ENCODE data around the gene ZNF561. TPM values are rescaled to one million over a fixed set of nuclear protein-coding genes. Genes with fewer than 3 reads are reported as not detected.
A peak's percentile ranks its signal among the peaks of the same experiment; 100 is the strongest.

The ZNF561 gene
- total RNA-seq, 1 experiment from 2014 or later = 27.4 TPM

DNA sequence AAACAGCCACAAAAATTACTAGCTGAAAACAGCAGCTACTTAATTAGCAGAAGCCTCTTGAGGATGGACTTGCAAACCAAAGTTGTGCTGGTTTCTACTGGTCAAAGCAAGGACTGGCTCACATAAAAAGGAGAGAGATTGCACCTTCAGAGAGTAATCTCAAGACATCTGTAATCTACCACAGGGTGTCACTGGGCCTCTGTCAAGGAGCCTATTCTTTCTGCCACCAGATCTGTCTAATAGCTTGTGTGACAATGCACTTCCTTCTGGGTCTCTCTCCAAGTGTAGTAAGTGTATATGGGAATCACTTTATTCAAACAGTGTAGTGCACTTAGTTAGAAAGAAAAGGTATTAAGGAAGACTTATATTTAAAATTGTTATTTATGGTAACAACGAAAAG, 24.4 kb upstream of the ZNF561 start:
- no peaks in the 10 kb centered on the region for H3K9me3 ChIP-seq
- H3K27me3 ChIP-seq (replicated peaks; ENCODE audit: control insufficient read depth, insufficient read depth, low read length) = no peaks in the 10 kb centered on the region
- H3K36me3 ChIP-seq (ENCODE audit: control insufficient read depth, insufficient read depth, low read length) = no peaks in the 10 kb centered on the region
- intact Hi-C loops (cut with micrococcal nuclease; ENCODE audit: unreplicated experiment) = loop anchor here (1.0 kb wide), 1 partner anchor 151 kb away; no protein-coding TSS in a partner anchor
- peaks cover 22% of the 10 kb centered on the region for H3K9me3 Mint-ChIP-seq (ENCODE audit: unreplicated experiment)
- BruUV-seq (replicated peaks) = no TSS peak
- TF ChIP-seq, protein P1, sequence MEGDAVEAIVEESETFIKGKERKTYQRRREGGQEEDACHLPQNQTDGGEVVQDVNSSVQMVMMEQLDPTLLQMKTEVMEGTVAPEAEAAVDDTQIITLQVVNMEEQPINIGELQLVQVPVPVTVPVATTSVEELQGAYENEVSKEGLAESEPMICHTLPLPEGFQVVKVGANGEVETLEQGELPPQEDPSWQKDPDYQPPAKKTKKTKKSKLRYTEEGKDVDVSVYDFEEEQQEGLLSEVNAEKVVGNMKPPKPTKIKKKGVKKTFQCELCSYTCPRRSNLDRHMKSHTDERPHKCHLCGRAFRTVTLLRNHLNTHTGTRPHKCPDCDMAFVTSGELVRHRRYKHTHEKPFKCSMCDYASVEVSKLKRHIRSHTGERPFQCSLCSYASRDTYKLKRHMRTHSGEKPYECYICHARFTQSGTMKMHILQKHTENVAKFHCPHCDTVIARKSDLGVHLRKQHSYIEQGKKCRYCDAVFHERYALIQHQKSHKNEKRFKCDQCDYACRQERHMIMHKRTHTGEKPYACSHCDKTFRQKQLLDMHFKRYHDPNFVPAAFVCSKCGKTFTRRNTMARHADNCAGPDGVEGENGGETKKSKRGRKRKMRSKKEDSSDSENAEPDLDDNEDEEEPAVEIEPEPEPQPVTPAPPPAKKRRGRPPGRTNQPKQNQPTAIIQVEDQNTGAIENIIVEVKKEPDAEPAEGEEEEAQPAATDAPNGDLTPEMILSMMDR (IDR thresholded peaks at IDR 0.05; ENCODE audit: insufficient read depth in 1 of 2, low read depth in 1 of 2, low read length in 1 of 2, severe bottlenecking in 1 of 2, unreplicated experiment in 1 of 2) = no peak
- ChIA-PET POLR2A (no interaction called here), CTCF (interaction anchor here (0.7 kb wide), 1 partner anchor 150 kb away, joined by 3 read pairs; no protein-coding TSS in a partner anchor)
- no peaks in the 10 kb centered on the region for H3K4me1 ChIP-seq
- no peak overlapping the region for H3K4me3 ChIP-seq (ENCODE audit: low read depth, low read length)
- peaks cover 46% of the 10 kb centered on the region for H3K36me3 Mint-ChIP-seq (ENCODE audit: insufficient read depth, unreplicated experiment)
- peak in 1 of 2 experiments; percentile 11 for DNase-seq
- H3K27ac Mint-ChIP-seq (ENCODE audit: unreplicated experiment) = no peak overlapping the region
- no peak overlapping the region for H3K4me3 Mint-ChIP-seq (ENCODE audit: unreplicated experiment)
- H3K4me1 Mint-ChIP-seq (ENCODE audit: low read depth, unreplicated experiment) = no peaks in the 10 kb centered on the region
- no peaks in the 10 kb centered on the region for H3K27me3 Mint-ChIP-seq (ENCODE audit: insufficient read depth, unreplicated experiment)

DNA sequence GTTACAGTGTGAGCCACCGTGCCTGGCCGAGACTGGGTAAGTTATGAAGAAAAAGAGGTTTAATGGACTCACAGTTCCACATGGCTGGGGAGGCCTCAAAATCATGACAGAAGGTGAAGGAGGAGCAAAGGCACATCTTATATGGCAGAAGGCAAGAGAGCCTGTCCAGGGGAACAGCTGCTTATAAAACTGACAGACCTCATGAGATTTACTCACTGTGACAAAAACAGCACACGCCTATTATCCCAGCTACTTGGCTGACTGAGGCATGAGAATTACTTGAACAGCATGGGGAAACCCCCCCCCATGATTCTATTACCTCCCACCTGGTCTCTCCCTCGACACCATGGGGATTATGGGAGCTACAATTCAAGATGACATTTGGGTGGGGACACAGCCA, 23.4 kb upstream of the ZNF561 start:
- peaks cover 36% of the 10 kb centered on the region for H3K36me3 Mint-ChIP-seq (ENCODE audit: insufficient read depth, unreplicated experiment)
- ChIA-PET CTCF (interaction anchor here (0.7 kb wide), 1 partner anchor 163 kb away, joined by 3 read pairs; no protein-coding TSS in a partner anchor), POLR2A (no interaction called here)
- Histone ChIP-seq H3K27me3 (replicated peaks; ENCODE audit: control insufficient read depth, insufficient read depth, low read length) (no peaks in the 10 kb centered on the region), H3K9me3 (no peaks in the 10 kb centered on the region), H3K4me3 (ENCODE audit: low read depth, low read length) (no peak overlapping the region), H3K36me3 (ENCODE audit: control insufficient read depth, insufficient read depth, low read length) (no peaks in the 10 kb centered on the region), H3K4me1 (no peaks in the 10 kb centered on the region)
- no peaks in the 10 kb centered on the region for H3K4me1 Mint-ChIP-seq (ENCODE audit: low read depth, unreplicated experiment)
- no TSS peak for BruUV-seq (replicated peaks)
- peaks cover 16% of the 10 kb centered on the region for H3K9me3 Mint-ChIP-seq (ENCODE audit: unreplicated experiment)
- no peak overlapping the region for H3K27ac Mint-ChIP-seq (ENCODE audit: unreplicated experiment)
- no peak for DNase-seq
- intact Hi-C loops (cut with micrococcal nuclease; ENCODE audit: unreplicated experiment) = no loop called here
- TF ChIP-seq, protein P1 (IDR thresholded peaks at IDR 0.05; ENCODE audit: insufficient read depth in 1 of 2, low read depth in 1 of 2, low read length in 1 of 2, severe bottlenecking in 1 of 2, unreplicated experiment in 1 of 2) = no peak
- no peak overlapping the region for H3K4me3 Mint-ChIP-seq (ENCODE audit: unreplicated experiment)
- no peaks in the 10 kb centered on the region for H3K27me3 Mint-ChIP-seq (ENCODE audit: insufficient read depth, unreplicated experiment)

DNA sequence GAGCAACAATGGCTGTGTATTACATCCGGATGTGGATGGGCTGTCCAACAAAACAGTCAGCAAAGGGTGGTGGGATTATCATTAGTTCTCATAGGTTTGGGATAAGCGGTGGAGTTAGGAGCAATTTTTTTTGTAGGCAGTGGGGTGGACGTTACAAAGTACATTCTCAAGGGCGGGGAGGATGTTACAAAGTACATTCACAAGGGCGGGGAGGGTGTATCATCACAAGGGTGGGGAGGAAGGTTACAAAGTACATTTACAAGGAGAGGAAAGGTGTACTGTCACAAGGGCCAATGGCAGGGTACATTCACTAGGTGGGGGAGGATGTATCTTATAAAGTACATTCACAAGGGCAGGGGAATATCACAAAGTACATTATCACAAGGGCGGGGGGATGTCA, 20.8 kb upstream of the ZNF561 start:
- intact Hi-C loops (cut with micrococcal nuclease; ENCODE audit: unreplicated experiment) = no loop called here
- no peak for DNase-seq
- no peaks in the 10 kb centered on the region for H3K4me1 ChIP-seq
- H3K36me3 ChIP-seq (ENCODE audit: control insufficient read depth, insufficient read depth, low read length) = no peaks in the 10 kb centered on the region
- H3K9me3 Mint-ChIP-seq (ENCODE audit: unreplicated experiment) = peaks cover 16% of the 10 kb centered on the region
- peaks cover 14% of the 10 kb centered on the region for H3K36me3 Mint-ChIP-seq (ENCODE audit: insufficient read depth, unreplicated experiment)
- no peaks in the 10 kb centered on the region for H3K4me1 Mint-ChIP-seq (ENCODE audit: low read depth, unreplicated experiment)
- BruUV-seq (replicated peaks) = no TSS peak
- no peak overlapping the region for H3K27ac Mint-ChIP-seq (ENCODE audit: unreplicated experiment)
- no peaks in the 10 kb centered on the region for H3K27me3 ChIP-seq (replicated peaks; ENCODE audit: control insufficient read depth, insufficient read depth, low read length)
- POLR2A ChIA-PET = no interaction called here
- no peak overlapping the region for H3K4me3 ChIP-seq (ENCODE audit: low read depth, low read length)
- CTCF ChIA-PET = no interaction called here
- no peaks in the 10 kb centered on the region for H3K27me3 Mint-ChIP-seq (ENCODE audit: insufficient read depth, unreplicated experiment)
- TF ChIP-seq, protein P1 (IDR thresholded peaks at IDR 0.05; ENCODE audit: insufficient read depth in 1 of 2, low read depth in 1 of 2, low read length in 1 of 2, severe bottlenecking in 1 of 2, unreplicated experiment in 1 of 2) = no peak
- H3K9me3 ChIP-seq = no peaks in the 10 kb centered on the region
- no peak overlapping the region for H3K4me3 Mint-ChIP-seq (ENCODE audit: unreplicated experiment)

Data from Caco-2 (cell line).